Progenitor cell of endocrine pancreas (in vitro differentiated cells): ENCODE results near the gene NPAS2. TPM values are rescaled to one million over a fixed set of nuclear protein-coding genes. Genes with fewer than 3 reads are reported as not detected.
A peak's percentile ranks its signal among the peaks of the same experiment; 100 is the strongest.

Experiments used
- DNase-seq: peaks from one replicate; pipeline ENCODE4 v3.0.0; 2021; ENCODE audit warnings: low spot score; ENCODE audit not compliant: unreplicated experiment
- H3K27ac Mint-ChIP-seq: 2 replicates; pipeline ENCODE4 v1.8.0; 2021; ENCODE audit warnings: mild to moderate bottlenecking, moderate library complexity, mixed read lengths
- H3K27me3 Mint-ChIP-seq: 2 replicates; pipeline ENCODE4 v1.8.0; 2021; ENCODE audit warnings: mixed read lengths
- H3K36me3 Mint-ChIP-seq: 2 replicates; pipeline ENCODE4 v1.8.0; 2022; ENCODE audit warnings: mixed read lengths; ENCODE audit not compliant: insufficient read depth
- H3K4me1 Mint-ChIP-seq: 2 replicates; pipeline ENCODE4 v1.8.0; 2021; ENCODE audit warnings: low read depth, mixed read lengths
- H3K4me3 Mint-ChIP-seq: 2 replicates; pipeline ENCODE4 v1.8.0; 2021; ENCODE audit warnings: low read depth, mild to moderate bottlenecking, moderate library complexity, mixed read lengths
- H3K9me3 Mint-ChIP-seq: 2 replicates; pipeline ENCODE4 v1.8.0; 2021; ENCODE audit warnings: low read depth, mixed read lengths
- total RNA-seq: library from RNA; stranded (reverse); gene quantifications from 2 replicates; pipeline ENCODE4 v1.2.1, GENCODE V29; 2021
- TF ChIP-seq, protein P1 (sequence below): fragments of 200-600 bp; sonication (generic); IDR thresholded peaks from one replicate; pipeline ENCODE4 v1.5.0; 2021; ENCODE audit warnings: antibody characterized with exemption, mild to moderate bottlenecking; ENCODE audit not compliant: unreplicated experiment

The NPAS2 gene
- total RNA-seq, 1 donor from 2014 or later: 0.84 TPM

GRCh38 chr2:100906679-100907078, 86.7 kb downstream of the NPAS2 start:
- Mint-ChIP-seq H3K4me1 (no peaks in the 10 kb centered on the region), H3K27ac (no peak overlapping the region), H3K36me3 (no peaks in the 10 kb centered on the region), H3K9me3 (no peaks in the 10 kb centered on the region), H3K27me3 (peaks cover 7% of the 10 kb centered on the region), H3K4me3 (no peak overlapping the region)
- TF ChIP-seq, protein P1, sequence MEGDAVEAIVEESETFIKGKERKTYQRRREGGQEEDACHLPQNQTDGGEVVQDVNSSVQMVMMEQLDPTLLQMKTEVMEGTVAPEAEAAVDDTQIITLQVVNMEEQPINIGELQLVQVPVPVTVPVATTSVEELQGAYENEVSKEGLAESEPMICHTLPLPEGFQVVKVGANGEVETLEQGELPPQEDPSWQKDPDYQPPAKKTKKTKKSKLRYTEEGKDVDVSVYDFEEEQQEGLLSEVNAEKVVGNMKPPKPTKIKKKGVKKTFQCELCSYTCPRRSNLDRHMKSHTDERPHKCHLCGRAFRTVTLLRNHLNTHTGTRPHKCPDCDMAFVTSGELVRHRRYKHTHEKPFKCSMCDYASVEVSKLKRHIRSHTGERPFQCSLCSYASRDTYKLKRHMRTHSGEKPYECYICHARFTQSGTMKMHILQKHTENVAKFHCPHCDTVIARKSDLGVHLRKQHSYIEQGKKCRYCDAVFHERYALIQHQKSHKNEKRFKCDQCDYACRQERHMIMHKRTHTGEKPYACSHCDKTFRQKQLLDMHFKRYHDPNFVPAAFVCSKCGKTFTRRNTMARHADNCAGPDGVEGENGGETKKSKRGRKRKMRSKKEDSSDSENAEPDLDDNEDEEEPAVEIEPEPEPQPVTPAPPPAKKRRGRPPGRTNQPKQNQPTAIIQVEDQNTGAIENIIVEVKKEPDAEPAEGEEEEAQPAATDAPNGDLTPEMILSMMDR: no peak
- no peak for DNase-seq

- H3K9me3 Mint-ChIP-seq: no peaks in the 10 kb centered on the region
- H3K27ac Mint-ChIP-seq: no peak overlapping the region
- TF ChIP-seq, protein P1: no peak
- no peak overlapping the region for H3K4me3 Mint-ChIP-seq
- no peaks in the 10 kb centered on the region for H3K4me1 Mint-ChIP-seq
- no peak for DNase-seq
- peaks cover 7% of the 10 kb centered on the region for H3K27me3 Mint-ChIP-seq
- no peaks in the 10 kb centered on the region for H3K36me3 Mint-ChIP-seq
Measured at GRCh38 chr2:100907832-100908231, 87.9 kb downstream of the NPAS2 start.

DNA sequence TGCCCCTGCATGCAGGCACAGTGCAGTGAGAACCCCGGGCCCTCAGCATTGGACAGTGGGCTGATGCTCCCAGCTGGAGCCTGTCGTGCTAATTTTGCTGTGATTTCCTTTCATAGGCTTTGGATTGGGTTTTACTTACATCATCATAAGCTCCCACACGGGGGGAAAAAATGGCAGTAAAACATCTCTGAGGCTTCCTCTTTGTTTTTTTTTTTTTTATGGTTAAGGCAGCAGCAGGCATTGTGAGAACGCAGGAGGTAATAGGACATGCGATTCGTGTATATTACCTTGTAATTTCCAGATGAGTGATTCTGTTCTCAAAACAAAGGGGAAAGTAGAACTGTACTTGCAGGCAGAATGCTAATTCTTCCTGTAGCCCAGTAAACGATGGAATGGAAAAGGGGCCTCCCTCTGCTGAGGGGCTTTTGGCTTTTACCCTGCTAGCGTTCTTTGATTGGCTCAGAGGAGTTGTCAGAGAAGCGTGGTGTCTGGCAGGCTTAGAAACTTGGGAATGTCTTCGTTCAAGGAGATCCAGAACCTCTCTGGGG, 89.7 kb downstream of the NPAS2 start:
- Mint-ChIP-seq H3K4me1 (no peaks in the 10 kb centered on the region), H3K4me3 (no peak overlapping the region), H3K27ac (no peak overlapping the region), H3K36me3 (no peaks in the 10 kb centered on the region), H3K9me3 (no peaks in the 10 kb centered on the region), H3K27me3 (peaks cover 7% of the 10 kb centered on the region)
- no peak for DNase-seq
- TF ChIP-seq, protein P1: no peak

DNA sequence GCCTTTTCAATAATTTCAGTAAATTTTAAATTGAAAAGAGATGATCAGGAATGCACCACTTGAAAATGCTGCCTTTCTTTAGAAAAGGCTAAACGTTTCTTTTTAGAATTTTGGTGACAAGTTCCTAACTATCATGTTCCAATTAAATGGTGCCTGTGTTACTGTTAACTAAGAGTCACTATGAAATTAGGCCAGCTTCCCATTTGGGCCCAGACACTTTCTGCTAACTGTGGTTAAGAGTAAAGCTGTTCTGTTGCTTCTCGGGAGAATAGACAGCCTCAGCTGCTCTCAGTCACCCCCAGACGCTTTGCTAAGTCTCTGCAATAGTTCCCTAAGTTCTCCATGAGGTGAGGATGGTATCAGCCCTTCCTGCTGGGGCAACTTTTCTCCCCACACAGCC, 90.2 kb downstream of the NPAS2 start:
- TF ChIP-seq, protein P1: no peak
- no peaks in the 10 kb centered on the region for H3K9me3 Mint-ChIP-seq
- H3K27me3 Mint-ChIP-seq: peaks cover 7% of the 10 kb centered on the region
- no peak overlapping the region for H3K27ac Mint-ChIP-seq
- no peaks in the 10 kb centered on the region for H3K36me3 Mint-ChIP-seq
- H3K4me1 Mint-ChIP-seq: no peaks in the 10 kb centered on the region
- H3K4me3 Mint-ChIP-seq: no peak overlapping the region
- DNase-seq: no peak

- Mint-ChIP-seq H3K4me1 (peaks cover under 1% of the 10 kb centered on the region), H3K27ac (no peak overlapping the region), H3K27me3 (peaks cover 9% of the 10 kb centered on the region), H3K4me3 (no peak overlapping the region), H3K9me3 (peaks cover 3% of the 10 kb centered on the region), H3K36me3 (no peaks in the 10 kb centered on the region)
- DNase-seq: no peak
- TF ChIP-seq, protein P1: peak; percentile 55
Measured at GRCh38 chr2:100919316-100919715, 99.4 kb downstream of the NPAS2 start.
